GM12878 (cell line): ENCODE data around the gene SLC17A7. TPM values are rescaled to one million over a fixed set of nuclear protein-coding genes. Genes with fewer than 3 reads are reported as not detected.
A peak's percentile ranks its signal among the peaks of the same experiment; 100 is the strongest.

Source experiments
- BCLAF1 ChIP-seq: fragments of 450-650 bp; IDR thresholded peaks from 2 replicates; pipeline ENCODE4 v1.6.1; 2017; ENCODE audit warnings: antibody characterized with exemption, mild to moderate bottlenecking, moderate library complexity
- CBFB ChIP-seq: IDR thresholded peaks from 2 replicates; pipeline ENCODE4 v1.6.1; 2016; ENCODE audit warnings: antibody characterized with exemption, low read depth
- CREB1 ChIP-seq: IDR thresholded peaks from 2 replicates; pipeline ENCODE4 v1.6.1; 2012; ENCODE audit warnings: low read depth, mild to moderate bottlenecking, inconsistent platforms
- CTCF ChIP-seq, 3 experiments: IDR thresholded peaks in 2 of 3; conservative IDR thresholded peaks in 1 of 3; 2 replicates each; pipeline ENCODE4 v1.5.1; 2011; ENCODE audit warnings: low read depth in 3 of 3, low read length in 3 of 3, mild to moderate bottlenecking in 3 of 3, control low read depth in 2 of 3, moderate library complexity in 2 of 3, inconsistent platforms in 1 of 3, mixed read lengths in 1 of 3; ENCODE audit not compliant: control insufficient read depth in 2 of 3, insufficient read depth in 1 of 3; ENCODE audit errors: extremely low read depth in 1 of 3
- IKZF1 ChIP-seq: fragments of 450-650 bp; conservative IDR thresholded peaks from 2 replicates; pipeline ENCODE4 v1.6.1; 2017; ENCODE audit warnings: antibody characterized with exemption, mild to moderate bottlenecking
- MAX ChIP-seq: IDR thresholded peaks from 2 replicates; pipeline ENCODE4 v1.6.1; 2012; ENCODE audit warnings: low read depth, low read length, improper control_type of control experiment
- MEF2A ChIP-seq: IDR thresholded peaks from 2 replicates; pipeline ENCODE4 v1.6.1; 2011; ENCODE audit warnings: low read depth, mild to moderate bottlenecking, low read length, moderate library complexity; ENCODE audit not compliant: insufficient read depth
- MTA3 ChIP-seq: IDR thresholded peaks from 2 replicates; pipeline ENCODE4 v1.6.1; 2012; ENCODE audit warnings: low read length, inconsistent platforms, borderline replicate concordance
- RBBP5 ChIP-seq: fragments of 200-600 bp; sonication (generic); conservative IDR thresholded peaks from 2 replicates; pipeline ENCODE4 v1.6.1; 2016
- YY1 ChIP-seq: IDR thresholded peaks from 2 replicates; pipeline ENCODE4 v1.6.1; 2011; ENCODE audit warnings: low read depth, mild to moderate bottlenecking, low read length
- ZNF24 ChIP-seq: fragments of 450-650 bp; IDR thresholded peaks from 2 replicates; pipeline ENCODE4 v1.6.1; 2017; ENCODE audit warnings: antibody characterized with exemption, mild to moderate bottlenecking
- polyA plus RNA-seq, 11 experiments: library from polyadenylated mRNA; depleted of rRNA in 4 of 11; unstranded in 6 of 11; stranded (reverse) in 5 of 11; fragments of >200 nt; fragmentation: Nextera tagmentation in 4 of 11; fragmentation: Illumina TruSeq in 1 of 11; extraction: Ambion mirVana in 4 of 11; extraction: Trizol in 1 of 11; gene quantifications; 1 replicate in 1 of 11; 2 replicates in 10 of 11; pipeline versions ENCODE4 v1.2.1 to v1.2.3, GENCODE V29; 2011 to 2016; ENCODE audit warnings: inconsistent platforms in 2 of 11, missing spikeins in 2 of 11, low read depth in 1 of 11
- total RNA-seq, 4 experiments: library from RNA; depleted of rRNA in 3 of 4; stranded (reverse); fragments of >200 nt in 3 of 4; fragmentation: Illumina TruSeq in 1 of 4; extraction: Trizol in 1 of 4; gene quantifications; 2 replicates each; pipeline versions ENCODE4 v1.2.1 to v1.2.3, GENCODE V29; 2013 to 2021
- TF ChIP-seq, protein P1 (sequence below): fragments of 450-650 bp; formaldehyde crosslinking; IDR thresholded peaks from 2 replicates; pipeline ENCODE4 v1.4.0; 2022; ENCODE audit warnings: mild to moderate bottlenecking, moderate library complexity
- TF ChIP-seq, protein P2 (sequence below): IDR thresholded peaks from 2 replicates; pipeline ENCODE4 v1.6.1; 2012; ENCODE audit warnings: low read length, inconsistent platforms
- TF ChIP-seq, protein P3 (sequence below): fragments of 450-650 bp; IDR thresholded peaks from 2 replicates; pipeline ENCODE4 v1.6.1; 2017; ENCODE audit warnings: low read depth, mild to moderate bottlenecking, moderate library complexity
- TF ChIP-seq, protein P4 (sequence below): fragments of 450-650 bp; IDR thresholded peaks from 2 replicates; pipeline ENCODE4 v1.6.1; 2016; ENCODE audit warnings: mild to moderate bottlenecking

SLC17A7 gene
- total and polyA plus RNA-seq, 10 of the 15 experiments (the other 5 are each of a cell fraction or from before 2014, with no cell fraction given), result 0.03 to 0.24 (median 0.06) TPM; not detected in 6

DNA sequence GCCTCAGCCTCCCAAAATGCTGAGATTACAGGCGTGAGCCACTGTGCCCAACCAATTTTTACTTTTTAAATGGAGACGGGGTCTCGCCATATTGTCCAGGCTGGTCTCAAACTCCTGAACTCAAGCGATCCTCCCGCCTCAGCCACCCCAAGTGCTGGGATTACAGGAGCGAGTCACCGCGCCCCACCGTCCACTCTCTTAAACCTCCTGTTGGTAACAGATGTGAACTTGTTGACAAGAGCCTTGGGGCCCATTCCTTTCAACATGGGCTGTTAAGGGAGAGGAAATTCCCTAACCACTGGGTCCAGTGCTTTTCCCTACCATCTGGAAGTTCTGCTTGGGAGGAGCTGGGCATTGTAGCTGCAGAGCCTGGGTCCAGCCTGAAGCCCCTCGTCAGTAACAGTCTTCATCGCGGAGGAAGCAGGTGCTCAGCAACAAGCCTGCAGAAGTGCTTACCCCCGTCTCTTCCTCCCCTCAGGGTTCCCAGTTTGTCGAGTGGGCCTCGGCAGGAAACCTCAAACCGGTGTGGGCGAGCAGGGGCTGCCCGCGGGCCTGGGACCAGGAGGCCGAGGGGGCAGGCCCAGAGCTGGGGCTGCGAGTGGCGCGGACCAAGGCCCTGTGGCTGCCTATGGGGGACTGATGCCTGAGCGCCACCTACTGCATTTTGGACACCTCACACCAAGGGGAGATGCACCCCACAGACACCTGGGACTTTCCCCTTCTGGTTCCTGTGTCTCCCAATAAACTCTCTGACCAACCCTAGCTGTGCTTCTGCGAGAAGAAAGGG, 28.7 kb upstream of the SLC17A7 start (continued):
- TF ChIP-seq, protein P1, sequence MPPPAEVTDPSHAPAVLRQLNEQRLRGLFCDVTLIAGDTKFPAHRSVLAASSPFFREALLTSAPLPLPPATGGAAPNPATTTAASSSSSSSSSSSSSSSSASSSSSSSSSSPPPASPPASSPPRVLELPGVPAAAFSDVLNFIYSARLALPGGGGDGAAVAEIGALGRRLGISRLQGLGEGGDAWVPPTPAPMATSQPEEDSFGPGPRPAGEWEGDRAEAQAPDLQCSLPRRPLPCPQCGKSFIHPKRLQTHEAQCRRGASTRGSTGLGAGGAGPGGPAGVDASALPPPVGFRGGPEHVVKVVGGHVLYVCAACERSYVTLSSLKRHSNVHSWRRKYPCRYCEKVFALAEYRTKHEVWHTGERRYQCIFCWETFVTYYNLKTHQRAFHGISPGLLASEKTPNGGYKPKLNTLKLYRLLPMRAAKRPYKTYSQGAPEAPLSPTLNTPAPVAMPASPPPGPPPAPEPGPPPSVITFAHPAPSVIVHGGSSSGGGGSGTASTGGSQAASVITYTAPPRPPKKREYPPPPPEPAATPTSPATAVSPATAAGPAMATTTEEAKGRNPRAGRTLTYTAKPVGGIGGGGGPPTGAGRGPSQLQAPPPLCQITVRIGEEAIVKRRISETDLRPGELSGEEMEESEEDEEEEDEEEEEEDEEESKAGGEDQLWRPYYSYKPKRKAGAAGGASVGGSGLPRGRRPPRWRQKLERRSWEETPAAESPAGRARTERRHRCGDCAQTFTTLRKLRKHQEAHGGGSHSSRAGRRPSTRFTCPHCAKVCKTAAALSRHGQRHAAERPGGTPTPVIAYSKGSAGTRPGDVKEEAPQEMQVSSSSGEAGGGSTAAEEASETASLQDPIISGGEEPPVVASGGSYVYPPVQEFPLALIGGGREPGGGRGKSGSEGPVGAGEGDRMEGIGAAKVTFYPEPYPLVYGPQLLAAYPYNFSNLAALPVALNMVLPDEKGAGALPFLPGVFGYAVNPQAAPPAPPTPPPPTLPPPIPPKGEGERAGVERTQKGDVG (CRISPR knock-in tag), result no peak
- no peak for TF ChIP-seq ZNF24
- TF ChIP-seq IKZF1, result peak; percentile 89
- TF ChIP-seq, protein P2, sequence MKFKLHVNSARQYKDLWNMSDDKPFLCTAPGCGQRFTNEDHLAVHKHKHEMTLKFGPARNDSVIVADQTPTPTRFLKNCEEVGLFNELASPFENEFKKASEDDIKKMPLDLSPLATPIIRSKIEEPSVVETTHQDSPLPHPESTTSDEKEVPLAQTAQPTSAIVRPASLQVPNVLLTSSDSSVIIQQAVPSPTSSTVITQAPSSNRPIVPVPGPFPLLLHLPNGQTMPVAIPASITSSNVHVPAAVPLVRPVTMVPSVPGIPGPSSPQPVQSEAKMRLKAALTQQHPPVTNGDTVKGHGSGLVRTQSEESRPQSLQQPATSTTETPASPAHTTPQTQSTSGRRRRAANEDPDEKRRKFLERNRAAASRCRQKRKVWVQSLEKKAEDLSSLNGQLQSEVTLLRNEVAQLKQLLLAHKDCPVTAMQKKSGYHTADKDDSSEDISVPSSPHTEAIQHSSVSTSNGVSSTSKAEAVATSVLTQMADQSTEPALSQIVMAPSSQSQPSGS, result no peak
- TF ChIP-seq YY1, result peak; percentile 77
- TF ChIP-seq, protein P3, sequence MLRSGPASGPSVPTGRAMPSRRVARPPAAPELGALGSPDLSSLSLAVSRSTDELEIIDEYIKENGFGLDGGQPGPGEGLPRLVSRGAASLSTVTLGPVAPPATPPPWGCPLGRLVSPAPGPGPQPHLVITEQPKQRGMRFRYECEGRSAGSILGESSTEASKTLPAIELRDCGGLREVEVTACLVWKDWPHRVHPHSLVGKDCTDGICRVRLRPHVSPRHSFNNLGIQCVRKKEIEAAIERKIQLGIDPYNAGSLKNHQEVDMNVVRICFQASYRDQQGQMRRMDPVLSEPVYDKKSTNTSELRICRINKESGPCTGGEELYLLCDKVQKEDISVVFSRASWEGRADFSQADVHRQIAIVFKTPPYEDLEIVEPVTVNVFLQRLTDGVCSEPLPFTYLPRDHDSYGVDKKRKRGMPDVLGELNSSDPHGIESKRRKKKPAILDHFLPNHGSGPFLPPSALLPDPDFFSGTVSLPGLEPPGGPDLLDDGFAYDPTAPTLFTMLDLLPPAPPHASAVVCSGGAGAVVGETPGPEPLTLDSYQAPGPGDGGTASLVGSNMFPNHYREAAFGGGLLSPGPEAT, result peak; percentile 62; the same call in 1 of the 2 replicates
- peak; percentile 42; the same call in 1 of the 2 replicates for TF ChIP-seq CREB1
- TF ChIP-seq RBBP5, result no peak
- TF ChIP-seq MTA3, result 0 out of 2 replicates have a peak, but pooled peaks have one; percentile 72
- TF ChIP-seq CBFB, result peak; percentile 64; the same call in 1 of the 2 replicates
- no peak for TF ChIP-seq BCLAF1
- peak; percentile 70 for TF ChIP-seq MEF2A
- TF ChIP-seq CTCF (IDR thresholded peaks at IDR 0.05 in 2 of 3, conservative IDR thresholded peaks at IDR 0.05 in 1 of 3; ENCODE audit: control insufficient read depth in 2 of 3, extremely low read depth in 1 of 3, insufficient read depth in 1 of 3, low read depth in 3 of 3, low read length in 3 of 3), result peak; percentile 88 to 98 (median 89); a peak in 5 of 6 replicates
- TF ChIP-seq, protein P4, sequence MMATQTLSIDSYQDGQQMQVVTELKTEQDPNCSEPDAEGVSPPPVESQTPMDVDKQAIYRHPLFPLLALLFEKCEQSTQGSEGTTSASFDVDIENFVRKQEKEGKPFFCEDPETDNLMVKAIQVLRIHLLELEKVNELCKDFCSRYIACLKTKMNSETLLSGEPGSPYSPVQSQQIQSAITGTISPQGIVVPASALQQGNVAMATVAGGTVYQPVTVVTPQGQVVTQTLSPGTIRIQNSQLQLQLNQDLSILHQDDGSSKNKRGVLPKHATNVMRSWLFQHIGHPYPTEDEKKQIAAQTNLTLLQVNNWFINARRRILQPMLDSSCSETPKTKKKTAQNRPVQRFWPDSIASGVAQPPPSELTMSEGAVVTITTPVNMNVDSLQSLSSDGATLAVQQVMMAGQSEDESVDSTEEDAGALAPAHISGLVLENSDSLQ, result peak; percentile 13; the same call in 1 of the 2 replicates
- peak; percentile 19; the same call in 1 of the 2 replicates for TF ChIP-seq MAX
